Measurements from ENCODE around the gene WBP4.

DNA sequence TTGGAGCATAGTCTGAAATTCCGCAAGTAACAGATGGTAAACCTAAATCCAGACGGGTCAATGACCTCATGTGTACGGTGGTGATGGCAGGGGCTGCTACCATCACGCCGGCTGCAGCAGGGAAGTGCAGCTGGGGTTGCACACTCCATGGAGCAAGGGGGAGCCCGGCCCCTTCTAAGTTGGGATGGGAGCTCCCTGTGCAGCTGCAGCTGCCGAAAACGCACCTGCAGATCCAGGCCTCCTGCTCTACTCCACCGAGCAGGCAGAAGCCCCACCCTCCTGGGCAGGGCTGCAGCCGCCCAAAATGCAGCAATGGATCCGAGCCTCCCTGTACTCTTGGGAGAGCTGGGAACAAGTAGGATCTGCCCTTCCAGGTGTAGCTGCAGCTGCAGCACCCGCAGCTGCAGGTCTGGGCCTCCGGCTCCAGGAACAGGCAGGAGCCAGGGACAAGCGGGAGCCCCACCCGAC is 45.8 kb downstream of the WBP4 start:
- no peak for TF ChIP-seq POLR2A (IDR thresholded peaks at IDR 0.05; ENCODE audit: borderline replicate concordance, extremely low read depth, insufficient read depth, insufficient read length)
- TF ChIP-seq, protein P1, sequence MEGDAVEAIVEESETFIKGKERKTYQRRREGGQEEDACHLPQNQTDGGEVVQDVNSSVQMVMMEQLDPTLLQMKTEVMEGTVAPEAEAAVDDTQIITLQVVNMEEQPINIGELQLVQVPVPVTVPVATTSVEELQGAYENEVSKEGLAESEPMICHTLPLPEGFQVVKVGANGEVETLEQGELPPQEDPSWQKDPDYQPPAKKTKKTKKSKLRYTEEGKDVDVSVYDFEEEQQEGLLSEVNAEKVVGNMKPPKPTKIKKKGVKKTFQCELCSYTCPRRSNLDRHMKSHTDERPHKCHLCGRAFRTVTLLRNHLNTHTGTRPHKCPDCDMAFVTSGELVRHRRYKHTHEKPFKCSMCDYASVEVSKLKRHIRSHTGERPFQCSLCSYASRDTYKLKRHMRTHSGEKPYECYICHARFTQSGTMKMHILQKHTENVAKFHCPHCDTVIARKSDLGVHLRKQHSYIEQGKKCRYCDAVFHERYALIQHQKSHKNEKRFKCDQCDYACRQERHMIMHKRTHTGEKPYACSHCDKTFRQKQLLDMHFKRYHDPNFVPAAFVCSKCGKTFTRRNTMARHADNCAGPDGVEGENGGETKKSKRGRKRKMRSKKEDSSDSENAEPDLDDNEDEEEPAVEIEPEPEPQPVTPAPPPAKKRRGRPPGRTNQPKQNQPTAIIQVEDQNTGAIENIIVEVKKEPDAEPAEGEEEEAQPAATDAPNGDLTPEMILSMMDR (IDR thresholded peaks at IDR 0.05 in 2 of 3, conservative IDR thresholded peaks at IDR 0.05 in 1 of 3; ENCODE audit: borderline replicate concordance in 1 of 3, insufficient read depth in 1 of 3, low read depth in 2 of 3, low read length in 2 of 3), result no peak
- TF ChIP-seq ZNF274 (IDR thresholded peaks at IDR 0.05; ENCODE audit: low read depth, low read length), result no peak
- no peak for TF ChIP-seq RAD21 (IDR thresholded peaks at IDR 0.05; ENCODE audit: low read depth)
- TF ChIP-seq, protein P2, sequence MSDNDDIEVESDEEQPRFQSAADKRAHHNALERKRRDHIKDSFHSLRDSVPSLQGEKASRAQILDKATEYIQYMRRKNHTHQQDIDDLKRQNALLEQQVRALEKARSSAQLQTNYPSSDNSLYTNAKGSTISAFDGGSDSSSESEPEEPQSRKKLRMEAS (IDR thresholded peaks at IDR 0.05), result no peak
- no peak for TF ChIP-seq CEBPB (IDR thresholded peaks at IDR 0.05; ENCODE audit: low read depth)
- TF ChIP-seq SIN3A (IDR thresholded peaks at IDR 0.05; ENCODE audit: low read depth), result no peak
- no peak for TF ChIP-seq EZH2 (IDR thresholded peaks at IDR 0.05)
- TF ChIP-seq SRF (IDR thresholded peaks at IDR 0.05; ENCODE audit: low read depth), result no peak

All from HCT116 (cell line).